GM19455 (cell line): Measurements from ENCODE around the gene REC8.

Experiments
- ATAC-seq: cut with Tn5 transposase; IDR thresholded peaks from one replicate; pipeline ENCODE4 v1.9.1; 2021; ENCODE audit not compliant: unreplicated experiment

The REC8 gene

DNA sequence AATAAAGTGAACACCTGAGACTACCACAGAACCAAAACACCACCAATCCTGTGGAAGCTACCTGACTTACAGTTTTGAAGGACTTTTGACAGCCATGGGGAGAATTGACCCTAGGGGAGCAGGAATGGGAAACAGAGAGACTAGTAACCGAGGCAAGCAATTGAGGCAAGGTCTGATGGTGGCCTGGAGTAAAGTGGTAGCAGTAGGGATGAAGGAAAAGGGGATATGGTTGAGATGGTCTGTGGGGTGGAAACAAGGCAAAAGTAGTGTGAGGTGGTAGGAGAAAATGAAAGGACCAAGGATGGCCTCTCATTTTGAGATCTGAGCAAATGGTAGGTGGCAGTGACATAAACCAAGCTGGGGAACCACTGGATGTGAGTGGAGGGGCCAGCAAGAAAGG is 15.0 kb upstream of the REC8 start:
- no peak for ATAC-seq

DNA sequence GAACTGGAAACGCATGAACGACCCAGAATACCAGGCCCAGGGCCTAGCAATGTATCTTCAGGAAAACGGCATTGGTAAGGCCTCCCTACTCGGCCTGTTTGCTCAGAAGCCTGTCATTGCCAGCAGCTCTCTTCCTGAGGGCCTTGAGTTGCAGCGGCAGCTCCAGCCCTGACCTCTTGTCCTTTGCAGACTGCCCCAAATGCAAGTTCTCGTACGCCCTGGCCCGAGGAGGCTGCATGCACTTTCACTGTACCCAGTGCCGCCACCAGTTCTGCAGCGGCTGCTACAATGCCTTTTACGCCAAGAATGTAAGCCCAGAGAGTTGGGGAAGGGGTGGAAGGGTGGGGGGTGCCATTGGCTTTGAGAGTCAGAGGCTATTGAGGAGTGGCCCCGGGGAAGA is 14.5 kb upstream of the REC8 start:
- no peak for ATAC-seq

DNA sequence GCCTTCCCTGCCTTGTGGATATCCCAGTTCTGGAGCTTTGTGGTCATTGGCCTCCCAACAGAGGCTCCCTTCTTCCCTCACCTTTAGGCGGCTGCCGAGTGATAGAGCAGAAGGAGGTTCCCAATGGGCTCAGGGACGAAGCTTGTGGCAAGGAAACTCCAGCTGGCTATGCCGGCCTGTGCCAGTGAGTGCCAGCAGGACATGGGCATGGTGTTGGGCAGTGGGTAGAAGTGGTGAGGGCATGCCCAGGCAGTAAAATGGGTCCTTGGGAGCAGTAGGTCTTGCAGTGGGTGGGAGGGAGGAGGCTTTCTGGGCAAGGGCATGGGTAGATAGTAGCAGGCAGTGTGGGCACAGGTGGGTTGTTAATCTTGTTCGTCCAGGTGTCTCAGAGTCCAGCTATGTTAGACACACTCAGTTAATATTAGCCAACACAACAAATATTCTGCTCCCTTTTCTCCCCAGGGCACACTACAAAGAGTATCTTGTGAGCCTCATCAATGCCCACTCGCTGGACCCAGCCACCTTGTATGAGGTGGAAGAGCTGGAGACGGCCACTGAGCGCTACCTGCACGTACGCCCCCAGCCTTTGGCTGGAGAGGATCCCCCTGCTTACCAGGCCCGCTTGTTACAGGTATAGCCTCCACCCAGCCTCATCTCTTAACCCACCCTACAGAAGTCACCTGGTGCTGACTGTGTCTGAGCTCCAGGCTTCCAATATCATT is 11.9 kb upstream of the REC8 start:
- ATAC-seq: no peak

DNA sequence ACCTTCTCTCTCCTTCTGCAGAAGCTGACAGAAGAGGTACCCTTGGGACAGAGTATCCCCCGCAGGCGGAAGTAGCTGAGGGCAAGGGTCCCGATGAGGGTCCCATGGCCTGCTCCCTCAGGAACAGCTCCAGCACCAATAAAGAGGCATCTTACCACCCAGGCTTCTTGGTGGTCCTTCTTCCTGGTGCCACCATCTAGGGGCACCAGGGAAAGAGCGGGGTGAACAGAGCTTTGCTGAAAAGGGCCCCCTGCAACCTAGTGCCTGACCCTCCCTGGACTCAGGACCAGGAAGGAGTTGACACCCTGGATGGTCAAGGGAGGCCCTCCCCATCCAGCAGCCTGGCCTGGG is 11.4 kb upstream of the REC8 start:
- no peak for ATAC-seq

DNA sequence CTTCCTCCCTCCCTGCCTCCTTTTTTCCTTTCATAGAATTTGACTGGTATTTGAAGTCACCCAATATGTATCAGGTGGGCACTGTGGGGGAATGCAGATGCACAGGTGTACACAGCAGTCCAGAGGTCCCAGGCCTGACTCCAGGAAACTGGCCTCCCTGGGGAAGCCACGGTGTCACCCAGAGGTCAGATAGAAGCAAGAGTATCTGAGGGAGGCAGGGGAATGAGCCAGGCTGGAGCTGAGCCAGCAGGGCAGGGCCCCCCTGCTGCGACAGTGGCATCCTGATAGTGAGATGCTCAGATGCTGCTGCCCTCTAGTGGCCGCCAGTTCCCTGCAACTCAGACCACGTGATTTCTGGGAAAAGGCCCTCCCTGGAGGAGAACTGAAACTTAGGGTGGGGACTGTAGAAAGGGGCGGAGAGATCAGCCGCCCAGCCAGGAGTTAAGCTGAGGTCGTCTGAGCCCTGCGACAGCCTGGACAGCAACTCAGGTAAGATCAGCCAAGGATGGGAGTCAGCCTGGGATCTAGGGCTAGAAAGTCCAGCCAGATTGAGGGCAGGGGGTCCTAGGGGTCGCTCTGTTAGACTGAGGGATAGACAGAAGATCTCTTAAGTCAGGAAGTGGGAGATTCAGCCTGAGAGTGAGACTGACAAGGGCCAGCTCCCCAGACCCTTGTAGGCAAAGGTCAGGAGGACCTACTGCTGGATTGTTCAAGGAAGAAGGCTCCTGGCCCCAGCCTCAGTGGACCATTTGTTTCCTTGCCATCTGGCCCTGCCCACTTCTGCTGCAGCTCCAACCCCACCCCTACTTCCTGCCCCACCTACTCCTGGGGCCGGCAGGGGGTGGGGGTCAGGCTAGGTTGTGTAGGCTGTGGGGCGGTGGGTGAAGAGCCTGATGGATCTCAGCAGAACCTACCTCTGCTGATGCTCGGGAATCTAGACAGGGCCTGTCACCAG is 10.8 kb upstream of the REC8 start, which contains the start of gene IRF9:
TSS of gene IRF9 (plus strand) at position 416 of the 955 bp plus-strand sequence. CDS start 880 bp downstream, outside the sequence.
- ATAC-seq: peak; percentile 86

DNA sequence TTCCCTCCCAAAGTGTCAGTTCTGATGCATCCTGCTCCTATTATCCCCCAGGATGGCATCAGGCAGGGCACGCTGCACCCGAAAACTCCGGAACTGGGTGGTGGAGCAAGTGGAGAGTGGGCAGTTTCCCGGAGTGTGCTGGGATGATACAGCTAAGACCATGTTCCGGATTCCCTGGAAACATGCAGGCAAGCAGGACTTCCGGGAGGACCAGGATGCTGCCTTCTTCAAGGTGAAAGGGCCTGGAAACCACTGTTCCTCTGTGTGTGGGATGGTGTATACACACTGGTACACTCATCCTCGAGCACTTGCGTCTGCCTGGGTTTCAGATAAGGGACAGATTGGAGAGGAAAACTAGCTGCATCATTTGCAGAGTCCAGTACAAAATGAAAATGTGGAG is 9.8 kb upstream of the REC8 start:
- no peak for ATAC-seq

DNA sequence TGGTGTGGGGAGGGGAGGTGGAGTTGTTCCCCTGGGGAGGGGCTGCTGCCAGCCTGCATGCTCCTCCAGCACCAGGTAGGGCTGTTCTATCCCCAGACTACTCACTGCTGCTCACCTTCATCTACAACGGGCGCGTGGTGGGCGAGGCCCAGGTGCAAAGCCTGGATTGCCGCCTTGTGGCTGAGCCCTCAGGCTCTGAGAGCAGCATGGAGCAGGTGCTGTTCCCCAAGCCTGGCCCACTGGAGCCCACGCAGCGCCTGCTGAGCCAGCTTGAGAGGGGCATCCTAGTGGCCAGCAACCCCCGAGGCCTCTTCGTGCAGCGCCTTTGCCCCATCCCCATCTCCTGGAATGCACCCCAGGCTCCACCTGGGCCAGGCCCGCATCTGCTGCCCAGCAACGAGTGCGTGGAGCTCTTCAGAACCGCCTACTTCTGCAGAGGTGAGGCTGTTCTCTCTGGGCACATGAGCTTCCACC is 7.3 kb upstream of the REC8 start:
- ATAC-seq: no peak

DNA sequence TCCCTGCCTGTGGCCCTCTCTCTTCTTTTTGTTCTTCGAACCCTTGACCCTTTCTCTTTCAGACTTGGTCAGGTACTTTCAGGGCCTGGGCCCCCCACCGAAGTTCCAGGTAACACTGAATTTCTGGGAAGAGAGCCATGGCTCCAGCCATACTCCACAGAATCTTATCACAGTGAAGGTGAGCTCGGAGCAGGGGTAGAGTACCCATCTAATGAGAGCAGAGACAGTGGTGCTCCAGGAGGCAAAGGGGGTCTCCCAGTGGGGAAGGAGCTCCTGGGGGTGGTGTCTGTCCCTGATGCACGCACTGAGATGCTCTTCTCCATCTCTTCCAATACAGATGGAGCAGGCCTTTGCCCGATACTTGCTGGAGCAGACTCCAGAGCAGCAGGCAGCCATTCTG is 6.1 kb upstream of the REC8 start:
- ATAC-seq: no peak

DNA sequence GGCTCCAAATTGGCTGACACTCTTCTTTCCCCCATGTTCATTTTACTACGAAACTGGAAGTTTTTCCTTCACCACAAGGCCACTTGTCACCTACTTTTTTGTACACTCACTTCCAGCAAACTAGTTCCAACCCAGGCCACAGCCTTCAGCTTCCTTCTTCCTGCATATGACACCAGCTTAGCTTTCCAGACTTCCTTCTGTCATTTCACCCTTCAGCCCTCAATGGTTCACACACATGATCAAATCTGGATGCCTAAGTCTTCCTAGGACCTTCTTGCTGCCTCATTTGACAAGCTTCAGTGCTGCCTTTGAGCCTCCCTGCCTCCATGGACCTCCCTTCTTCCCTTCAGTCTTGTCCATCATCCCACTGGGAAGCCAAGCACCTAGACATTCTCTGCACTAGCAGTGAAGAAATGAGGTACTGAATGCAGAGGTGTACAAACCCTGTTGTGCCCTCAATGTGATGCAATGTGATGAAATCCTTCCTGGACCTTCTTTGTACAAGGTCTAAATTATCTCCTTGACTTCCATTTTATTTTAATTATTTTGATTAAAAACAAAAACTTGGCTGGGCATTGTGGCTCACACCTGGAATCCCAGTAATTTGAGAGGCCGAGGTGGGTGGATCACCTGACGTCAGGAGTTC is 4.3 kb upstream of the REC8 start:
- ATAC-seq: no peak

DNA sequence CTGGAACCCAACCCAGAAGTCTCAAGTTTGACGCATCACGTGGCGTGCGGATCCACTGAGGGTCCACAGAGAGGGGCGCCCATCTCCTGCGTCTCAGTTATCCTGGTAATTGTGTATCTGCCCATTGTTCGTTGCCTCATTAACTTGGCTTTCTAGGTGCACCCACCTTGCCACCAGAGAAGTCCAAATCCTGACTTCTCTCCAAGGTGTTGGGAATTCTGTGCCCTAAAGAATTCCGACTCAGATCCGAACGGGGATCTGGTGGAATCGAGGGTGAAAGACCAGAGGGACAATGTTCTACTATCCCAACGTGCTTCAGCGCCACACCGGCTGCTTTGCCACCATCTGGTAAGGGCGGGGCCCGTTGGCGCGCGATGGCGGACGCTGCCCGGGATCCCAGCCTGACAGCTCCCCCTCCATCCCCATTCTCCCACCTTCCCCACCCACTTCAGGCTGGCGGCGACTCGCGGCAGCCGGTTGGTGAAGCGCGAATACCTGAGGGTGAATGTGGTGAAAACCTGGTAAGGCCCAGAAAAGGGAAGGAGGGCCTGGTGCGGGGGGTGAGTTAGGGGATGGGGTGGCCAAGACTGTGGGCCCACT is 481 bp downstream of the REC8 start:
- ATAC-seq: no peak

DNA sequence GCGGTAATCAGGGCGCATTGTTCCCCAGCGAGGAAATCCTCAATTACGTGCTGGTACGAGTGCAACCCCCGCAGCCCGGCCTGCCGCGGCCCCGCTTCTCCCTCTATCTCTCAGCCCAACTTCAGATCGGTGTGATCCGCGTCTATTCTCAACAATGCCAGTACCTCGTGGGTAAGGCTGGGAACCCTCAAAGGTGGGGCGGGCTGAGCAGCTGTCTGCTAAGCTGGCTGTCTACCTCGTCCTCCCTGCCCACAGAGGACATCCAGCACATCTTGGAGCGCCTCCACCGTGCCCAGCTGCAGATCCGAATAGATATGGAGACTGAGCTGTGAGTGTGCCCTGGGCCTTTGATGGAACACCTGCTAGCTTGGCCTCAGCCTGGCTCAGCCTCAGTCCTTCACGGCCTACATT is 996 bp downstream of the REC8 start:
- no peak for ATAC-seq

DNA sequence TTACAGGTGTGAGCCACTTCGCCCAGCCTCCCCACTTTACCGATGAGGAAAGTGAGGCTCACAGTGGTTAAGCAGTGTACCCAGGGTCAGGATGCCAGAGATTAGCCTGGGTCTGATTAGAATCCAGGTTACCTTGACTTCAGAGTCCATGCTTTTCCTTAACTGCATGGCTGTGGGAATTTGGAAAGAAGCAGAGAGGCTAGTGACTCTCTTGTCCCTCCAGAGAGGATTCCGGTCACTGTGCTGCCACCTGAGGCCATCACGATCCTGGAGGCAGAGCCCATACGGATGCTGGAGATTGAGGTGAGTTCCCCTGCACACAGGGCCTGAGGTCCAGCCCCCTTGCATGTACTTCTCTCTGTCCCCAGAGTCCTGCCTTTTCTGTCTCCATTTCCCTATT is 4.7 kb downstream of the REC8 start:
- ATAC-seq: no peak

DNA sequence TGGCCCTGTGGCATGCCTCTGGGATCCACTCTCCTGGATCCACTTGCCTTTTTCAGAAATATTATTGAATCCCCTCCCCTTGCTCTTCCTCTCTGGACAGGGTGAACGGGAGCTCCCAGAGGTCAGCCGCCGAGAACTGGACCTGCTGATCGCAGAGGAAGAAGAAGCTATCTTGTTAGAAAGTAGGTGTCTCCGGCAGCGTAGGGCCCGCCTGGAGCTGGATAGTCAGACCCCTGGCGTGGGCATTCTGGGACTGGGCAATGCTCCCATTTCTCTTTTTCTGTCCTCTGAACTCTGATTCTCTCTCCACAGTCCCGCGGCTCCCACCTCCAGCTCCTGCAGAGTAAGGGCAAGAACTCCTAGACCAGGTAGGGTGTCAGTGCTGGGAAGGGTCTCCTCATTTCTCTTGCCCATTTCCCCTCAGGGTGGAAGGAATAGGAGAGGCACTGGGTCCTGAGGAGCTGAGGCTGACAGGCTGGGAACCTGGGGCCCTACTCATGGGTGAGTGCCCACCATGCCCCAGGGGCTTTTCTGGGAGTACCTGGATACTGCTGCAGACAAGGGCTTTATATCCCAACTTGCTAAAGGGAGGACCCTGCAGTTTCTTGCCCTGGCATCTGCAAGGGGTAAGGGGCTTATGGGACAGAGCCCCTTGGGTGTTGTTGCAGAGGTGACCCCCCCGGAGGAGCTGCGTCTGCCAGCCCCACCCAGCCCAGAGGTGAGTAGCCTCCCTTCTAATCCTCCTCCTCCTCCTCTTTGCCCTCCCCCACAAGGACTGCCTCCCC is 5.4 kb downstream of the REC8 start:
- ATAC-seq: no peak

DNA sequence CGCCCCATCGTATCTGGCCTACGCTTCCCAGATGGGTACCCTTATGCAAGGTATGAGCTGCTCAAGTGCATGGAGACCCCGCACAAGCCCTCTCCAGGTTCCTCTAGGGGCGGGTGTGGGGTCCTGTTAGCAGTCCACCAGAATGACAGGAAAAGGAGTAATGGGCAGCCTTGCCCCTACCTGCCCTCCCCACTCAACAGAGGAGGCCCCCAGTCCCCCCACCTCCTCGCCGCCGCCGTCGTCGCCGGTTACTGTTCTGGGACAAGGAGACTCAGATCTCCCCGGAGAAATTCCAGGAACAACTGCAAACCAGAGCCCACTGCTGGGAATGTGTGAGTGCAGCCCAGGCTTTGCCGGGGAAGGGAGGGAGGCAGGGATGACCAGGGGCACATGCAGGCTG is 6.0 kb downstream of the REC8 start:
- ATAC-seq: no peak

DNA sequence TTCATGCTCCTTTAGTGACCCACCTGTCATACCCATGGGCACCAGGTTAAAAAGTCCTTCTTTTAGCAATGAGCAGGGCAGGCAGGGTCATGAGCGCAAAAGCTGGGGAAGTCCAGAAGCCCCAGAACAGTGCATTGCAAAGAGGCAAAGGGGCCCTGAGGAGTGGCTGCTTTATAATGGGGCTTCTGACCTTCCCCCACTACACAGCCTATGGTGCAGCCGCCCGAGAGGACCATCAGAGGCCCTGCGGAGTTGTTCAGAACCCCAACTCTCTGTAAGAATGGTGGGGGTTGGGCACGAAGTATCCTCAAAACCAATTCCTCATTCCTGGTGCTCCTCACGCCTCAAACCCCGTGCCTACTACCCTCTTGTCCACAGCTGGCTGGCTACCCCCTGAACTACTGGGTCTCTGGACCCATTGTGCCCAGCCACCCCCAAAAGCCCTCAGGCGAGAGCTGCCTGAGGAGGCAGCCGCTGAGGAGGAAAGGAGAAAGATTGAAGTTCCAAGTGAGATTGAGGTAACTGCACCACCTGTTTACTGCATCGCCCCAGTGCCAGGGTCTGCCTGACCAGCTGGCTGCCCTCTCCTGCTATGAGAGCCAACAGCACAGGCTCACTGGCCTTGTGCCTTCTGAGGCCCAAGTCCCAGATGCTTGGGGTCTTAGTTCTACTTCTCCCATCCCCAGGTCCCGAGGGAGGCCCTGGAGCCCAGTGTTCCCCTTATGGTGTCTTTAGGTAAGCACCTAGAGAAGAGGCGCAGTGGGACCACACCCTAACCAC is 6.7 kb downstream of the REC8 start:
- no peak for ATAC-seq

DNA sequence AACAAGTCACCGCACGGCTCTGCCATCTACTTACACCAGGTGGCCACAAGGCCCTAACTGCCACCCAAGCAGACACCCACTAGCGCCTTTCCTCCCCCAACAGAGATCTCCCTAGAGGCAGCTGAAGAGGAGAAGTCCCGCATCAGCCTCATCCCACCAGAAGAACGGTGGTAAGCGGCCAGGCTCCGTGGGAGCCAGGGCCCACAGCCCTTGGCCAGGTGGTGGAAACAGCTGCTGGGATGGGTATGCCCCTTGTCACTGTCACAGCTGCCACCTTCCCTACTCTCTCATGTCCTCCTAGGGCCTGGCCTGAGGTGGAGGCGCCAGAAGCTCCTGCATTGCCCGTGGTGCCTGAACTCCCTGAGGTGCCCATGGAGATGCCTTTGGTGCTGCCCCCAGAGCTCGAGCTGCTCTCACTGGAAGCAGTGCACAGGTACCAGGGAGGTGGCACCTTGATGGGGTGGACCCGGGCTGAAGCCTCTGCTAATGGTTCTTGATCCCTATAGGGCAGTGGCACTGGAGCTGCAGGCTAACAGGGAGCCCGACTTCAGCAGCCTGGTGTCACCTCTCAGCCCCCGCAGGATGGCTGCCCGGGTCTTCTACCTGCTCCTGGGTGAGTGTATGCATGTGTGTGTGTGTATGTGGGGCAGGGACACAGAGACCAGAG is 7.5 kb downstream of the REC8 start:
- ATAC-seq: no peak

DNA sequence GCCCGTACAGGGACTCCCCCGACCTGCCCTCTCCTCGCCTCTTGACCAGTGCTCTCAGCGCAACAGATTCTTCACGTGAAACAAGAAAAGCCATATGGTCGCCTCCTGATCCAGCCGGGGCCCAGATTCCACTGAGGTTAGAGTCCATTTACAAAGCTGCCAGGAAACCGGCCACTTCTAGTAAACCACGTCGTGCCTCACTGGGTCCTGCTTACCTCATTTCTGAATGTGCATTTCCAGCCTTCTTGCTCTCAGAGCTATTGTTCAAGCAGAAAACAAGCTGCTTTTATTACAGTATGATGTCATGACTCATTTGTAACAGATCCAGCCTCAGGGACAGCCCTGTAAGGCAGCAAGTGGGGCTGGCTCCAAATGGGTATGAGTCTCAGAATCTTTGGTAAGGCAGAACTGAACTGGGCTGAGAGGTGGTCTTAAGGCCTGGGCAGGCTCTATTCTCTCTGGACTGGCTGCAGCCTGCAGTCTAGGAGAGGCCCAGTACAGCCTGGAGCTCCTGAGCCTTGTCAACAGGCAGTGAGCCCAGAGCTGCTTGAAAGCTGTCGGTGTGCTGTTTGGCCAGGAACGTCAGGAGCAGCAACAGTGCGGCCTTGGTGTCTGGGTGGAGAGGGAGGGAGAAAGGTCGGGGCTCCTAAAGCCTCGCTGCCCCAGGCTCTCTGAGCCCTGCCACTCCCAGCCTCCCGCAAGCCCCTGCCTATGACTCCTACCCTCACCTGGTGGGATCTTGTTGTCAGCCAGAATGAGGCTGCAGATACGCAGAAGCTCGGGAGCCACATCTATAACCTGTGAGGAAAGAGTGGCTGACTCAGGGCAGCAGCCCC is 8.3 kb downstream of the REC8 start:
- ATAC-seq: no peak

DNA sequence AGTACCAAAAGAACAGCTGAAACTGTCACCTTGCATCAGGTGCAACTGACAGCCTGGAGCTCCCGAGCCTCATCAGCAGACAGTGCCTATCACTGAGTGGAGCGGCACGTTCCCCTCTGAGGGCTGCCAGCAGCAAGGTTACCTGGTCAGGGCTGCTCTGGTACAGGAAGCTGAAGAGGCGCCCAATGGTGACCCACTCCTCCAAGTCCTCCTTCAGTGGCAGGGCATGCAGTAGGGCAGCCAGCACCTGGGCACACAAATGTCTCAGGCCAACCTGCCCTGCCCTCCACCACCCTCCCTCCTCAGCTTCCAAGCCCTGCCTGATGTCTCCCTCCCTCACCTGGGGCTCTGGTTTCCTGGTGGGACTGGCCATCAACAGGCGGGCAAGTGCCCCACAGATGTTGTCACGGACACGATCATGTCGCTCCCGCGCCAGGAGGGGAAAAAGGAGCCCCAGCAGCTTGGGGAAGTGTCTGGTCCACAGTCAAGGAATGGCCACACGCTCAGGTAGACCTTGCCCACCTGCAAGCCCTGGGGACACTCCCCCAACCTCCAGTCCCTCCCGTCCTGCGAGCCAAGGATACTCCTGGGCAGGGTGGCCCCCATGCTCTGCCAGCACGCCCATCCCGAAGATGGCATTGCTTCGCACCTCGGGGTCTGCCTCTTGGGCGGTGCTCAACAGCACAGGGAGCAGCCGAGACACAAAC is 9.6 kb downstream of the REC8 start:
- no peak for ATAC-seq
